SKM-1 (cell line): Measurements from ENCODE around the gene RCOR1.
A peak's percentile ranks its signal among the peaks of the same experiment; 100 is the strongest.
"Not testable (repeated sequence)": the region's sequence is repeated elsewhere in the genome, so short reads cannot be mapped to it uniquely, and the experiment has no call there.

Experiments used
- DNase-seq: peaks from one replicate; lab custom pipeline; 2025; ENCODE audit not compliant: unreplicated experiment; lab: John Stamatoyannopoulos, UW

The RCOR1 gene

DNA sequence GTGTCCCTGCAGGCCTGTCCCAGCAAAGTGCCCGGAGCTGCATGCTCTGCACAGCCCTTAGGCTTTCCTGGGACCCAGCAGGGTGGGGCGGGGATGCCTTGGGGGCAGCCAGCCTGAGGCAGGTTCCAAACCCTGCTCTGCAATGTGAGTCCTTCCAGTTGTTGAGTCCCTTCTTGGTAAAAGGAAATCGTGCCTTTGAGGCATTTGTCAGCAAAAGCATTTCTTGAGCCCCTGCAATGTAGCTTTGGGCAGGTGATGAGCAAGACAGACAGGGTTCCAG is 146.7 kb downstream of the RCOR1 start:
- no peak for DNase-seq

DNA sequence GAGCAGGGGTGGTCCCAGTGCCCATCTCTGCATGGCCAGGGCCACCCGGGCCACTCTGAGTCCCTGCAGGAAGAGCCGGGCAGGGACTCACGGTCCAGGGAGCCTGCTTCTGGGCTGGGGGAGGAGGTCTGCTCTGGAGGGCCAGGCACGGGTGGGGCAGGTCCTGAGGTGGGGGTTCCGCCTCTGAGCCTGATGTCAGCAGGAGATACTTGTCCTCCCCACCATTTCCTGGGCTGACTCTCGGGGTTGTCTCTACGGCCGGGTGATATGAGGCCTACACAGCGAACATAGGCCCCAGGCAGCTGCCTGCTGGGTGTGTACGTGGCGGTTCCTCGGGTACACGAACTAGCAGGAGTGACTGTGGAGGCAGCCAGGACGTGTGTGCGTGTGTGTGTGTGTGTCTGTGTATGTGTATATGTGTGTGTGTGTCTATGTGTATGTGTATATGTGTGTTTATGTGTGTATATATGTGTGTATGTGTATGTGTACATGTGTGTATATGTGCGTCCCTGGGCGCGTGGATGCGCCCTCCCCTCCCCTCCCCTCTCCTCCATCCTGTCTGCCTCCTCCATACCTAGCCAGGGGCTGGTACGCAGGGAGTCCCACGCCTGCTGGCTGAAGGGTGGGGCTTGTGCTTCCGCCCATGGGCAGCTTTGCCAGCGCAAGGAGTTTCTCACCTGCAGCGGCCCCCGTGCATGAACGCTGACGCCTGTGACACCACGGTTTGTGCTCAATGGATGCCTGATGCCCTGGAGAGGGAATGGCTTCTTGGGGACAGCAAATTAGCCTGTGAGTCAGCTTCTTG is 154.4 kb downstream of the RCOR1 start:
- DNase-seq = no peak

DNA sequence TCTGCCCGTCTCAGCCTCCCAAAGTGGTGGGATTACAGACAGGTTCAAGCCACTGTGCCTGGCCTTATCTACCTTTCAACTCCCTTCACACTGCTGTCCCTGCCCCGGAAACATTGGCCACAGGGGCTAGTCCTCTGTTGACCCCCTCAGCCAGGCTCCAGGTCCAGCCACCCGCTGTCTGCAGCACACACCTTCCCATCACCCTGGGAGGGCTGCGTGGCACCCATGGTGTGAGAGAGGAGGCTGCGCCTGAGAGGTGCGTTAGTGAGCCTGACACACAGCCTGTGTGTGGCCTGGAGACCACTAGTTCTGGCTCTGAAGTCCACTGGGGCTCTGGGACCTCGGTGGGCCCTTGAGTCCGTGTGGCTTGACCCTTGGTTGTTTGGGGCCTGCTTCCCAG is 156.4 kb downstream of the RCOR1 start:
- DNase-seq = no peak

DNA sequence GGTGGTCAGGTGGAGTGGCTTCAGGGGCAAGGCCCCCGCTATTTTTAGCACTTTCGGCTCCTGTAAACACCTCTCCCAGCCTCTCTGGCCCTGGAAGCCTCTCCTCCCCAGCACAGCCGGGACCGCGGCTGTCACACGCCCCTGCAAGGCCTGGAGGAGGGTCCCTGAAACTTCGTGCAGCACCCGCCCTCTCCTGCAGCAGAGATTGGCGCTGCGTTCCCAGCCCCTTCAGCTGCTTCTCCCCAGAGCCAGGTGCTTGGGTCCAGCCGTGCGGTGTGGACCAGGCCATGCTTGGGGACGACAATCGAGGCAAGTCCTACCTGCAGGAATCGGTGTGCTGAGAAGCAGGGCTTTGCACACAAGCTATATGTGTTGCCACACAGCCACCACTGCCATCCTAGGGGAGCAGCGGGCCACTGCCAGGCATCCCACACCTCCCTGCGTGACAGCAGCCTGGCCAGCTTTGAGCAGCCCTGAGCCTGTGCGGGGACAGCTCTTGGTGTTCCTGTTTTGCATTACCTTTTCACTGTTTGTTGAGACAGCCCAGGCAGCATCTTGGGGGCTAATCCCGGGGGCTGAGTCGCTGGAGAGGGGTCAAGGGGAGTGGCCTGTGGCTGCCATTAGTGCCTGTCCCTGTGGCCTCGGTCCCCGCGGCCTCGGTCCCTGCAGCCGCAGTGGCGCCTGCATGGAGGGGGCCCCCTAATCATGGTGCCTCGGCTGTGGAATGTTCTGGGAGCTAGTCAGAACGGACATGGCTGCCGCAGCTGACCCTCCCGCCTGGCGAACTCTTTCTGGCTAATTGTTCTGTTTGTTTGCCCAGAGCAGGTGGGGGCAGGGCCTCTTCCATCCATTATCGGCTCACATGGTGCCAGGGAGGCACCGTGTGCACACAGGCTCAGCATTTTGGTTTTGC is 157.2 kb downstream of the RCOR1 start:
- no peak for DNase-seq

DNA sequence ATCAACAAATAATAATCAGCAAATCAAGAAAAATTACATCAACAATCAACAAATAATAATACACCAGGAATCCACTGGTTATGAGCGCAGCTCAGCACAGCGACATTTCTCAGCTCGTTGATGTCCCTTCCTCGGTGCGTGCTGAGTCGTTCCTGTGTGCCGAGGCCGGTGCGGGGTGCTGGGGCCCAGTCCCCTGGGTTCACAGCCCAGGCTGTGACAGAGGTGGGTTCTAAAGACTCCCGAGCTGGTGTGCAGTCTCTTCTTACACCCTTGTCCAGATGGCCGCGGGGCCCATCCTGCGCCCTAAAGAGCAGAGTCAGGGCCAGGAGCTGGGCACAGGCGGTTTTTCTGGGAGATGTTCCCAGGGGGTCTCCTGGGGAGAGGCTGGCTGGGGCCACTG is 157.9 kb downstream of the RCOR1 start:
- no peak for DNase-seq

DNA sequence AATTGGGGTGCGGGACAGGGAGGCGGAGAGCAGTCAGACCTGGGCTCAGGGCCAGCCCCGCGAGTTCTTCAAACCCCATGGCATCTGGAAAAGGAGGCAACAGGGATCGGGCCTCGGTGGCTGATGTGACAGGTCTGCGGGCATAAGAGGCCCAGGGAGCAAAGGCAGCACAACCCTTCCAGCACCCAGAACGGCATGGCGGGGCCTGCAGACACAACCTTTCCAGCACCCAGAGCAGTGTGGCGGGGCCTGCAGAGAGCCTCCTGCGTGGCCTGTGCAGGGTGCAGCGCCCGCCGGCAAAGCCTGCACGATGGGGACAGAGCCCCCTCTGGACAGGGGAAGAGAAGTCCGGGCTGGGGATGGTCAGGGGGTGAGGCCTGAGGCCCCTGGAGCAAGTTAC is 158.6 kb downstream of the RCOR1 start:
- no peak for DNase-seq

DNA sequence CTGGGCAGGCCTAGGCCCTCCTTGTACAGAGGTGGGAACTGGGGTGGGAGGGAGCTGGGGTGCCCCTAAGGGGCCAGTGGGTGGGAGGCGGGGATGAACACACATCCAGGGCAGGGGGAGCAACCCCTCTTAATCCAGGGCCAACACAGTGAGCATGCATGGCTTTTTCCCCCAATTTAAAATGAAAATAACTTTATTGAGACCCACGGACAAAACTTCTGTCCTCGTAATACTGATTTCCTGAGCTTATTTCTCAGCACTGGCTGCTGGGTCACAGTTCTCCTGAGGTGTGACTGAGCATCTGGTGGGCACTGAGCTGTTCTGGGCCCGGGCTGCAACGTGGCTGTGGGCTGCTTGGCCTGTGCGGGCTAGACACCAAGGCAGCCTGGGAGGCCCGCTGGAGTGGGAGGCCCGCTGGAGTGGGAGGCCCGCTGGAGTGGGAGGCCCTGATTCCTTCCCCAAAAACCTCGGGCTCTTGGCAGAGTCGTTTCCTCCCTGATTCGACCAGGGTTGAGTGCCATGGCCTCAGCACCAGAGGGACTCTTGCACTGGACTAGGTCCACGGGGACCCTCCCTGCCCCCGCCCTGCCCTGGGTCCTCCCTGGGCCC is 159.9 kb downstream of the RCOR1 start:
- DNase-seq = no peak

DNA sequence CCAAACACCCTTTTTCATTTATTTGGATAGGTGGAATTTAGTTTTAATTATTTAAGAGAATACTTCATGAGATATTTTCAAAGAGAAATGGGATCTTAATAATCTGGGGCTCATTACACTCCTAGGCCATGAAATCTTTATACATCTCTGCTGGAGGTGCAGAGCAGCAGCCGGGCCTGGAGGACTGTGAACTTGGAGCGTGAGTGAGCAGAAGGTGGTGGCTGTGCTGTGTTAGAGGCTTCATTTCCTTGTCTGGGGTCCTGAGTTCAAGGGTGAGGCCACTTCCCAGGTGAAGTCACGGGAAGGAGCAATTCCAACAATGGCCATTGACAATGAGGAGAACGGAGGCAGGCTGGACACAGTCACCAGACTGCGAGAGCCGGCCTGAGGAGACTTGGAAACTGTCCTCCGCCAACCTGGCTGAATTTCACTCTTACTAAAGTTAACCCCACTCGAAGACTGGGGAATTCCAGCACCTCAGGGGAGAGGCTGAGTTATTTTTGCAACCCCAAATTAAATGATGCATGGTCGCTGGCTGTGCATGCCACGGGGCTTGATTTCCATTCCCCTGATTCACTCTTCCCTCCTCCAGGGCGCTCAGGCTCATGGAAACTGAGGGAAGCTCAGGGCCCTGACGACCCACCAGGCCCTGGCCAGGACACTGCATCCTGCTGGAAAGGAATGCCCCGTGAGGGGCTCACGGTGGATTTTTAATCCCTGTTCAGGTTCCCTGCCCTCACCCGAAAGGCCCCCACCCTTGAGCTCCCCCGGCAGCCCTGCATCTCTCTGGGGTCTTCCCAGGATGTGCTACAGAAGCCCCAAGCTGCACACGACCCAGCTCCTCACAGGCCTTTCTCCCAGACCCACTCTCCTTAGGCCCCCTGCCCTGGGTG is 162.2 kb downstream of the RCOR1 start:
- DNase-seq = no peak

DNA sequence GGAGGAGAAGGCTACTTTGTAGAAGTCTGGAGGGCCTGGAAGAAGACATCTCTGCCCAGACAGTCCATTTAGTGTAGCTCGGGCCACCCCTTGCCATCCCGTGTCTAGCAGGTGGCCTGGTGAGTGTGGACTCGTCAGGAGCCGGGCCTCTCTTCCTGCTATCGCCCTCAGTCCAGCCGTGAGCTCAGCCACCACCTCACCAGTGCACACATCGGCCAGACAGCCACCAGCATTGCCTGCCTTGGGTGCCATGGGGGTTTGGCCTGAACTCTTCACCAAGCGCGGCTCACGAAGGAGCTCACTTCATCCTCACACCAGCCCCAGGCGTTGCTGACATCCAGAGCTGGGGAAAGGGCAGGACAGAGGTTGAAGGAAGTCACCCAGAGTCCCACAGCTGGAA is 165.2 kb downstream of the RCOR1 start:
- no peak for DNase-seq

DNA sequence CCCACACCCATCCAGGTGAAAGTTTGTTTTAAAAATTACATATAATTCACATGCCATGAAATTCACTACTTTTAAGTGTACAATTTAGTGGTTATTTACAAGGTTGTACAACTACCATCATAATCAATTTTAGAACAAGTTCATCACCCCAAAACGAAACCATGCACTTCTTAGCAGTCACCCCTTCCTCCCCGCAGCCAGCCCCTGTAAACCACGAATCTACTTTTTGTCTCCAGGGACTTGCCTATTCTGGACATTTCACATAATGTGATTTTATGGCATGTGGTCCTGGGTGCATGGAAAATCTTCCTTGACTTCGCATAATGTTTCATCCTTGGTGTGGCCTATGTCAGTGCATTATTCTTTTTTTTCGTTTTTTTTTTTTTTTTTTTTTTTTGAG is 165.6 kb downstream of the RCOR1 start:
- no peak for DNase-seq

DNA sequence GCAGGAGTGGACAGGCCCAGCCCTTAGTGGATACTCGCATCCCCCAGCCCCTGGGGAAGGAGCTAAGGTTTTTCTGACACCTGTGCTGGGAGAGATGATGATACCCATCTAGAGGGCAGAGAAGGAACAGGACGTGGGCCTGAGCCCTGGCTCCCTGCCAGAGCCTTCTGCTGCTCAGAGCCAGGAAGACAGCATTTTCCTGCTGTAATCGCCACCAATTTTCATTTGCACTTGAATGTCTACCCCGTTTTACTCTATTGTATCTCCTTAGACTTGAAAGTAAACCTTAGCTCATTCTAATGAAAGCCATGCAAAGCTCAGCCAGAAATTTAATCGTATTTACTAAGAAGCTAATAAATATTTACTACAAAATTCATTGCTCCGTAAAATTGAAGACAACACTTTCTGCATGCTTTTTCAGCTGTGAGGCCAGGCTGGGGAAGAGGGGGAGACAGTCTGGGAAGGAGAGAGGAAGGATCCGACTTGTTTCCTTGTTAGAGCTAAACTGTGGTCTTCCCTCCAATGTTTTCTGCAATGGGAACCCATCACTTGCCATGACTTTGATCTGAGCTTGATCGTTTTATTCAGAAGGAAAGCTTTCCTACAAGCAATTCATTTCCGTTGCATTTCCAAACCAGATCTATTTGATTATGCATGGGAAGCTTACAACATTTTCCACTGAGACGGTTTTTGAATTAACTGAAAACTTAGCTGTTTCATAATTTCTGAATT is 167.2 kb downstream of the RCOR1 start:
- no peak for DNase-seq

DNA sequence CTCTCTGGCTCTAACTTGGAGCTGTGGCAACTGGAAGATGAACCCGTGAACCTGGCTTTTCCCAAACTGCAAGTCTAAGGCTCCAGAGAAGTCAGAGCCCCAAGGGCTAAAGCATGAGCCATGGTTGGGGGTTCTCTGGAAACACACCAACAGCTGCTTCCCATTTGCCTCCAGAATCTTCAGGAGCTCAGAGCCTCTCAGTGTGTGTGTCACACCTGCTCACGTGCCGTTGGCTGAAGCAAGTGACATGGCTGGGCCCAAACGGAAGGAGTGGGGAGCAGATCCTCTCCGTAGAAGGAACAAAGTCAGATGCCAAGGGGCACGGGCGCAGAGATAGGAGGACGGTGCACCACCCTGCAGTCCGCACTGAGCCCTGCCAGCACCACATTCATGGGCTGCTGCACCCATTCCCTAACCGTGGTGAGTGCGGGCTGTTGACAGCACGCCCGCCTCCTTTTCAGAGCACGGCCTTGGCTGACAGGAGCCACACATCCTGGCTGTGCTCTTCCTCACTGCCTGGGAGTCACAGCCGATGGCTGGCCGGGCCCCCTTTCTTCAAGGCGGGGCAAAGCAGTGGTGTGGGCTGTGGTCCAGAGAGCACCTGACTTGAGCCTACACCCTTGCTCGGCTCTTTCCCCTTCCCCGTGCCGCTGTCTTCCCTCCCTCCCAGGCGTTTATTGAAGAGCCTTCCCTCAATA is 168.2 kb downstream of the RCOR1 start:
- DNase-seq = no peak

DNA sequence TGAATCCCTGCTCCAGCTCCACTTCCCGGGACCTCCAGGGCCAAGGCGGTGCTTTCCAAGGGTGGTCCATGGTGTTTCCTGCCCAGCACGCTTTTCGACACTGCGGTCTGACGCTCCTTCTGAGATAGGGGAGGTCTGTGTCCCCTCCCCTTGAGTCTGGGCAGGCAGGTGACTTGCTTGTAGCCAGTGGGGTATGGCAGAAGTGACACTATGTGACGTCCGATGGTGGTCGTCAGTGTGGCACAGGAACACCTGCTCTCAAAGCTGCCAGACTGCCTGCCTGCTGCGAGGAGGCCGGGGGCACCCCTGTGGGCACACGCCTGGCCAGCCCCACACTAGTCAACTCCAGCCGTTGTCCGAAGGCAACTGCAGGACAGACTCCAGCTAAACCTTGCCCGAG is 168.8 kb downstream of the RCOR1 start:
- DNase-seq = no peak

DNA sequence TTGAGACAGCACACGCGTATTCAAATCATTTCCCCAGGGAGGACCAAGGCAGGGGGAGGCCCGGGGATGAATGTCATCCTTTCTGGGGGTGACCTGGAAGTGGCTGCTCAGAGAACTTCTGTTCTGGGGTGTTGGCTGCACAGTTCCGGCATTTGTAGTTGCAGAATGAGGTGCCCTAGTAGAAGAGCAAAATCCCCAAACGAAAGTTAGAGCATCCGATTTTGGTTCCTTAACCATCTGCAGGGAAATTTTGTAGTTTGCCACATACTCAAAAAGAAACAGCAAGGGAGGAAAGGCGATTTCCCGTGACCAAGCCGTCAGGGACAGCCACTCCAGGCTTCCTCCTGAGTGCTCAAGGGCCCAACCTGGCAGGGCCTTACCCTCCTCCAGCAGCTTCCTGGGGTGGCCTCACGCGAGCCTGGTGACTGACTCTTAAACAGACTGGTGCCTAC is 171.8 kb downstream of the RCOR1 start:
- DNase-seq = no peak

DNA sequence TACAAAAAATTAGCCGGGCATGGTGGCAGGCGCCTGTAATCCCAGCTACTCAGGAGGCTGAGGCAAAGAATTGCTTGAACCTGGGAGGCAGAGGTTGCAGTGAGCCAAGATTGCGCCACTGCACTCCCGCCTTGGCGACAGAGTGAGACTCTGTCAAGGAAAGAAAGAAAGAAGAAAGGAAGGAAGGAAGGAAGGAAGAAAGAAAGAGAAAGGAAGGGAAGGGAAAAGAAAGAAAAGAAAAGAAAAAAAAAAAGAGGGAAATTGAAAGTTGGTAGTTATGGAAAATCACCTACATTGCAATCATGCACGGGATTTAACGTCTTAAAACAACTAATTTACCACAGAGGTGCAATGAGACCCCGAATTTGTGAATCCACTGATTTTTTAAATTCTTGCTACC is 173.3 kb downstream of the RCOR1 start:
- not testable (repeated sequence) for DNase-seq

DNA sequence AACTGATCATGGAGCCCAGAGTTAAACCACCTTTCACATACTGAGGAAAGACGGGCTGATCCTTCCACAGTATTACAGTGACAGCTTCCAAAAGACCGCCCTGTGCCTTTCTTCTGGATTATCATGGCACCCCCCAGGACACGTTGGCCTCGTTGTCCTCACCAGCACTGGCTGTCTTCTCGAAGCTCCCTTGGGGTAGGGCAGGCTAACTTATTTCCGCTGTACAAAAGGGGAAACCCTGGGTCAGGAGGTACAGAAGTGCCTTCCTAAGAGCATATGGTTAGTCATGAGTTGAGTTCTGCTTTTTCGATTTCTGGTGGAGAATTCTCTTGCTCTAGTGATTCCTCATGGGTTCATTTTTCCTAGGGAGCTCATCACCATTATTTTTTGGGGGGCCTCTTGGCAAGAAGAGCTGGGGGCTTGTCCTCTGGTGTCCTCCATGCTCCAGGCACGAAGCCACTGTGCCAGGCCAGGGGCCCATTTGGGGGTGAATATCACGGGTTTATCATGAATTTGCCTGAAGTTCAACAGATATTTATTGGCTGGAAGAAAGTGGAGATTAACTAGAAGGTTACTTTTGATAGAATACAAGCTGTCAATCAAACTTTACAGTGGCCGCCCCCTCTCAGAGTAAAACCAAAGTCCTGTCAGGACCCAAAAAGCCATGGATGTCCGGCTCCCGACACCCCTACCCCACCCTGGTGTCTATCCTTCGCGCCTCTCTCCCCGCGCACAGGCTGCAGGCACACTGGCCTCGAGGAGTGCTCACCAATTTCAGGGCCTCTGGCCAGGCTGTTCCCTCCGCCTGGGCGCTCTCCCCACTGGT is 176.0 kb downstream of the RCOR1 start:
- peak; percentile 49 for DNase-seq

DNA sequence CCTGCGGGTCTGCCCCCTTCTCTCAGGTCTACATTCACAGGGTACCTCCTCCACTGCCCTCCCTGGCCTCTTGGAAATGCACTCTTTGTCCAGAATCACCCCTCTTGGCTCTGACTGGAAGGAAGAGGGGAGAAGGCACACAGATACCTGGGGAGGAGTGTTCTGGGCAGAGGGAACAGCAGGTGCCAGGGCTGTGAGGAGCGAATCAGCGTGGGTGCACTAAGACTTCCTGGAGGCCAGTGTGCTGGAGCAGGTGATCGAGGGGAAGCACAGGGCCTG is 176.5 kb downstream of the RCOR1 start:
- DNase-seq = no peak

DNA sequence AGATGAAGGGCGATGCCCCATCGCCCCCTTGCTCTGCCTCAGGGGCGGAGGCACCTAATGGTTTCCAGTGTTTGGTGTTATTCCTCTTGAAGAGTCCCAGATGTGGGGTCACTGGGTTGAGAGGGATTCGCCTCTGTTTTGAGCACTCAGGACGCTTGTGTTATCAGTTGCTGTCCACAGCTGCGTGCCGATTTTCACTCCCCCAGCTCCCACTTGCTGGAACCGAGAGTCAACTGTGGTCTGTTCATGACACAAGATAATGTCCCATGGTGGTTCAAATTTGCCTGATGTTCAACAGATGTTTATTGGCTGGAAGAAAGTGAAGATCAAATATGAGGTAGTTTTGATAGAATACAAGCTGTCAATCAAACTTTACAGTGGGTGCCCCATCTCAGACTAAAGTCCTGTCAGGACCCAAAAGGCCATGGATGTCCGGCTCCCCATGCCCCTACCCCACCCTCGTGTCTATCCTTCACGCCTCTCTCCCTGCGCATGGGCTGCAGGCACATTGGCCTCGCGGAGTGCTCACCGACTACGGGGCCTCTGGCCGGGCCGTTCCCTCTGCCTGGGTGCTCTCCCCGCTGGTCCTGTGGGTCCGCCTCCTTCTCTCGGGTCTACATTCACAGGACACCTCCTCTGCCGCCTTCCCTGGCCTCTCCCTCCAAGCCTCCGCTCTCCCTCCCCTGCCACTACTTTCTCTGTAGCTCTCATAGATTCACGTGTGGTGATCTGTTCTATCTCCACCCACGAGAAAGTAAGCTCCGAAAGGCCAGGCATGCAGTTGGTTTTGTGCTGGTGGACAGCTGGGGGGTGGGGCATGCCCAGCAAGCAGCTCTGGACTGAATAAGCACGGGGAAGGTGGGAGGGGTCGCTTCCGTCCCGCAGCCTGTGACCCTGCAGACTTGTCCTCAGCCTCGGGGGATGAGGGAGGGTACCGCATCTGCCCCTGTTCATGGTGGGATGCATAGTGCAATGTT is 178.0 kb downstream of the RCOR1 start:
- no peak for DNase-seq
